Natural killer cell treated with Interleukin-12 subunit alpha and Interleukin-12 subunit beta and Interleukin-15 and Interleukin-18, amount 100 ng/mL, for 72 hours (primary cell): ENCODE results near the gene CCT6B. TPM values are rescaled to one million over a fixed set of nuclear protein-coding genes. Genes with fewer than 3 reads are reported as not detected.
A peak's percentile ranks its signal among the peaks of the same experiment; 100 is the strongest.

Source experiments
- ATAC-seq, 2 donors: fragments of 150-1000 bp; cut with Tn5 transposase in 1 of 2; sonication (Bioruptor Pico), chemical (Tn5 transposase) in 1 of 2; 2 replicates each; pipeline ENCODE4 v1.10.0; 2021
- DNase-seq: peaks from one replicate; pipeline ENCODE4 v3.0.0; 2022; ENCODE audit warnings: low spot score
- H3K27ac Mint-ChIP-seq, 2 donors: 1 replicate in 1 of 2; 2 replicates in 1 of 2; pipeline ENCODE4 v1.8.0; 2022; ENCODE audit warnings: mixed read lengths in 2 of 2, mild to moderate bottlenecking in 1 of 2, moderate library complexity in 1 of 2
- H3K27me3 Mint-ChIP-seq, 2 donors: 1 replicate in 1 of 2; 2 replicates in 1 of 2; pipeline ENCODE4 v1.8.0; 2022; ENCODE audit warnings: mixed read lengths in 2 of 2
- H3K36me3 Mint-ChIP-seq: one replicate; pipeline ENCODE4 v1.8.0; 2022; ENCODE audit warnings: mixed read lengths
- H3K4me1 Mint-ChIP-seq, 2 donors: 1 replicate in 1 of 2; 2 replicates in 1 of 2; pipeline ENCODE4 v1.8.0; 2022; ENCODE audit warnings: low read depth in 2 of 2, mixed read lengths in 2 of 2, mild to moderate bottlenecking in 1 of 2
- H3K4me3 Mint-ChIP-seq: one replicate; pipeline ENCODE4 v1.8.0; 2022; ENCODE audit warnings: mixed read lengths
- H3K9me3 Mint-ChIP-seq: 2 replicates; pipeline ENCODE4 v1.8.0; 2022; ENCODE audit warnings: mixed read lengths
- total RNA-seq, 2 donors: library from RNA; stranded (reverse); gene quantifications; one replicate each; pipeline ENCODE4 v1.2.3, GENCODE V29; 2022

Gene CCT6B
- total RNA-seq, 2 donors from 2014 or later: 0.45 to 1.9 TPM

GRCh38 chr17:34892461-34893249 lies 68.6 kb downstream of the CCT6B start:
- ATAC-seq (peak in 1 of 2 donors; percentile 21), DNase-seq (no peak)
- Mint-ChIP-seq H3K9me3 (no peaks in the 10 kb centered on the region), H3K27ac (no peak overlapping the region), H3K36me3 (no peaks in the 10 kb centered on the region), H3K4me1 (no peaks in the 10 kb centered on the region), H3K4me3 (no peak overlapping the region), H3K27me3 (peaks cover 28 to 36% of the 10 kb centered on the region in 2 donors)

- peaks cover 34 to 40% of the 10 kb centered on the region in 2 donors for H3K27me3 Mint-ChIP-seq
- no peaks in the 10 kb centered on the region for H3K4me1 Mint-ChIP-seq
- H3K36me3 Mint-ChIP-seq: no peaks in the 10 kb centered on the region
- DNase-seq (no peak), ATAC-seq (no peak)
- H3K4me3 Mint-ChIP-seq: no peak overlapping the region
- H3K9me3 Mint-ChIP-seq: no peaks in the 10 kb centered on the region
- H3K27ac Mint-ChIP-seq: no peak overlapping the region
Measured at GRCh38 chr17:34886831-34887230, 74.4 kb downstream of the CCT6B start.

- Mint-ChIP-seq H3K4me3 (no peak overlapping the region), H3K9me3 (no peaks in the 10 kb centered on the region), H3K27me3 (peaks cover 33 to 36% of the 10 kb centered on the region in 2 donors), H3K36me3 (no peaks in the 10 kb centered on the region), H3K27ac (no peak overlapping the region), H3K4me1 (no peaks in the 10 kb centered on the region)
- ATAC-seq: no peak
- DNase-seq: no peak
Measured at GRCh38 chr17:34885076-34885475, 76.2 kb downstream of the CCT6B start.

GRCh38 chr17:34884597-34884996 lies 76.7 kb downstream of the CCT6B start:
- Mint-ChIP-seq H3K27ac (no peak overlapping the region), H3K9me3 (no peaks in the 10 kb centered on the region), H3K27me3 (peaks cover 31 to 35% of the 10 kb centered on the region in 2 donors), H3K4me1 (no peaks in the 10 kb centered on the region), H3K4me3 (no peak overlapping the region), H3K36me3 (no peaks in the 10 kb centered on the region)
- DNase-seq (no peak), ATAC-seq (no peak)

GRCh38 chr17:34883106-34884000 lies 77.9 kb downstream of the CCT6B start:
- H3K27me3 Mint-ChIP-seq: peaks cover 27 to 36% of the 10 kb centered on the region in 2 donors
- H3K4me1 Mint-ChIP-seq: no peaks in the 10 kb centered on the region
- no peaks in the 10 kb centered on the region for H3K36me3 Mint-ChIP-seq
- H3K4me3 Mint-ChIP-seq: no peak overlapping the region
- DNase-seq: no peak
- ATAC-seq: no peak
- H3K27ac Mint-ChIP-seq: no peak overlapping the region
- H3K9me3 Mint-ChIP-seq: no peaks in the 10 kb centered on the region

GRCh38 chr17:34879146-34879545 lies 82.1 kb downstream of the CCT6B start:
- no peaks in the 10 kb centered on the region for H3K36me3 Mint-ChIP-seq
- H3K9me3 Mint-ChIP-seq: no peaks in the 10 kb centered on the region
- no peak for DNase-seq

More at GRCh38 chr17:34879146-34879545, 82.1 kb downstream of the CCT6B start:
- H3K27ac Mint-ChIP-seq: no peak overlapping the region
- no peaks in the 10 kb centered on the region for H3K4me1 Mint-ChIP-seq
- H3K4me3 Mint-ChIP-seq: no peak overlapping the region
- H3K27me3 Mint-ChIP-seq: peaks cover 17 to 32% of the 10 kb centered on the region in 2 donors
- ATAC-seq: no peak

Other genes starting within 250 kb of the CCT6B start
- gene ZNF830, start 80 bp upstream of the CCT6B start, total RNA-seq: 10 to 100 TPM; 21.0 to 29.5 TPM
- 10 to 100 TPM; 65.8 to 89.4 TPM for gene LIG3, start 19.1 kb upstream of the CCT6B start, total RNA-seq
- 10 to 100 TPM; 87.6 to 91.5 TPM for gene RFFL, start 102.2 kb upstream of the CCT6B start, total RNA-seq
- gene RAD51D, start 158.4 kb upstream of the CCT6B start, total RNA-seq: 10 to 100 TPM; 27.8 to 68.3 TPM
- gene FNDC8, start 160.2 kb upstream of the CCT6B start, total RNA-seq: not detected
- gene NLE1, start 180.8 kb upstream of the CCT6B start, total RNA-seq: 10 to 100 TPM; 29.2 to 73.1 TPM
- gene UNC45B, start 186.4 kb upstream of the CCT6B start, total RNA-seq: under 1 TPM in 1 of 2 donors, not detected in 1; 0.14 TPM
- gene SLC35G3, start 232.9 kb upstream of the CCT6B start, total RNA-seq: not detected